ENCODE data around the gene RPA1.

The RPA1 gene

GRCh38 chr17:1933875-1934715 lies 104.3 kb downstream of the RPA1 start:
- ATAC-seq, result no peak
- H3K4me1 Mint-ChIP-seq, result no peaks in the 10 kb centered on the region
- no peaks in the 10 kb centered on the region for H3K27me3 Mint-ChIP-seq
- no peak for DNase-seq
- no peak overlapping the region for H3K4me3 Mint-ChIP-seq
- no peaks in the 10 kb centered on the region for H3K9me3 Mint-ChIP-seq
- H3K27ac Mint-ChIP-seq, result no peak overlapping the region

DNA sequence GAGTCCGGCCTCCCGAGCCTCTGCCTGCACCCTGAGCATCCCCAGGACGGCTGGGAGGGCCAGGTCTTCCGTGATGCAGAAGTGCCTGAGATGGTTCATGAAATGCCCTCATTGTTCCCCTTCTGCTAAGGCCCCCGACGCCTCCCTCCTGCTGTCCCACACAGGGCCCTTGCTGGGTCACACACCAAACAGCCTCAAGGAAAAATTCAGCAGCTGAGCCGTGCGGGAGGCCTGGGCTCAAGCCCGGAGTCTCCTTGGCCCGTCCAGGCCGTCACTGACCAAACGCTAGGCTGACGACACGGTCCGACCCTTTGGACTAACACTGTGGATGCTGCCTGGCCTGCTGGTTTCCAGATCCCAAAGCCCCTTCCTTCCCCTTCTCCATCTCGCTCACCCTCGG lies 105.1 kb downstream of the RPA1 start:
- Mint-ChIP-seq H3K9me3 (no peaks in the 10 kb centered on the region), H3K4me3 (no peak overlapping the region), H3K27ac (peak overlapping the region in 1 of 2 donors; percentile 55), H3K27me3 (no peaks in the 10 kb centered on the region), H3K4me1 (no peaks in the 10 kb centered on the region)
- DNase-seq (no peak), ATAC-seq (no peak)

DNA sequence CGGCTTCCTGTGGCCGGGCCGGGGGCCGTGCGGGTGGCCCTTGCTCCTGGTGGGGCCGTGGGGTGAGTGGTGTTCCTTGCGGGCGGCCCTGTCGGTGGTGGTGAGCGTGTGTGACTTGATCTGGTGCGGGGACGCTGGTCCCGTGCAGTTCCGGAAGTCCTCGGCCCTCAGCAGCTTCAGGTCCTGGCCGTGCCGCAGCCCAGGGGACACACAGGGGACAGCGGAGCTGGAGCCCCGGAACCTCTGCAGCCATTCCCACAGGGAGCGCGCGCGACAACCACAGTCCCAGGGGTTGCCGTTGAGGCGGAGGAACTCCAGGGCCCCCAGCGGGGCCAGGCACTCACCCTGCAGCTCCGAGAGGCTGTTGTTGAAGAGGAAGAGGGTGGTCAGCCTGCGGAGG lies 107.0 kb downstream of the RPA1 start:
- Mint-ChIP-seq H3K9me3 (no peaks in the 10 kb centered on the region), H3K27me3 (no peaks in the 10 kb centered on the region), H3K4me1 (no peaks in the 10 kb centered on the region), H3K27ac (no peak overlapping the region), H3K4me3 (no peak overlapping the region)
- no peak for DNase-seq
- ATAC-seq, result peak; percentile 7

DNA sequence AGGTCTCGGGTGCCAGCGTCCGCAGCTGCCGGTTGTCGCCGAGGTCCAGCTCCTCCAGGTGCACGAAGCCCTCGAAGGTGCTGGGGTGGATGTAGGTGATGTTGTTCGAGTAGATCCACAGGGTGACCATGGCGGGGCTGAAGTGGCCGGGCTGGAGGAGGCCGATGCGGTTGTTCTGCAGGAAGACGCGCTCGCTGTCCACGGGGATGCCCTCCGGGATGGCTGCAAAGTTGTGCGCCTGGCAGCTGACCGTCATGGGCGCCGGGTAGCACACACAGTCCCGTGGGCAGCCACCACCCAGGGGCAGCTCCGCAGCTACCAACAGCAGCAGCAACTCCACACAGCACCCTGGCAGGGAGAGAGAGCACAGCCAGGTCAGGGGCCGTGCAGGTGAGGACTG lies 107.7 kb downstream of the RPA1 start:
- Mint-ChIP-seq H3K4me3 (no peak overlapping the region), H3K27me3 (no peaks in the 10 kb centered on the region), H3K9me3 (no peaks in the 10 kb centered on the region), H3K27ac (no peak overlapping the region), H3K4me1 (no peaks in the 10 kb centered on the region)
- ATAC-seq (no peak), DNase-seq (no peak)

DNA sequence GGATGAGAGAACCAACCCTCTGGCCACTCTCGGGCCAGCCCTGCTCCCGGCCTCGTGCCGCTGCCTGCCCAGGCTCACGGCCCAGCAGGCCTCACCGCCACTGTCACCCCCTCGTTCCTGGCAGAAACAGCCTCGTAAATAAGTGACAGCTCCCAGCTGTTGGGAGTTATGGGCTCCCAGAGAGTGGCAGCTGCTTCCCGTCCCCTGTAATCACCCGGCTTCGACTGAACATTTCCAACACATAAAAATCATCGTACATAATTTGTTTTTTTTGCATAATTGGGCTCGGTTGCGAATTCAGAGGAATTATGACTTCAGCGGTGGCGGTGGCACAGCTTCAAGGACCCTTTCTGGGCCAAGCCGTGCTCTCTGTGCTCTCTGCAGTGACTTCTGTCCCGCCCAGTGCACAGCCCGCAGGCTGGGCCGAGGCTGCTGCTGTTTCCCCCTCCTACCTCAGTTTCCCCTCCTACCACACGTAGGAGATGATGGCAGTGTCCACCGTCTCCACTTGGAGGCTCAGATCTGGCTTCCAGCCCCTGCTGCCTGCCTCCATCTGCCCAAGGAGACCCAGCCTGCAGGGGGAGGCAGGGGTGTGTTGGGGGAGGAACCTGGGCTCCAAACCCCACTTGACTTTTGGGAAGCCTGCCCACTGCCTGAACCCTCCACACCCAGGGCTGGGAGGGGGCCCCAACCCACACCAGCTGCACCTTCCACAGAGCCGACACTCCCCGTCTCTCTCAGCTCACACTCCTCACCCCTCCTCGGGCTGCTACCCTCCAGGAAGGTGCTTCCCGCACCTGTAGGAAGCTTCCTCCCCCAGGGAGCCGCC lies 110.4 kb downstream of the RPA1 start:
- ATAC-seq (no peak), DNase-seq (no peak)
- Mint-ChIP-seq H3K9me3 (no peaks in the 10 kb centered on the region), H3K27ac (no peak overlapping the region), H3K4me1 (no peaks in the 10 kb centered on the region), H3K27me3 (no peaks in the 10 kb centered on the region), H3K4me3 (no peak overlapping the region)

GRCh38 chr17:1940810-1941185 lies 111.0 kb downstream of the RPA1 start:
- Mint-ChIP-seq H3K4me1 (no peaks in the 10 kb centered on the region), H3K4me3 (no peak overlapping the region)
- no peak for DNase-seq

GRCh38 chr17:1941272-1942065 lies 111.7 kb downstream of the RPA1 start:
- no peaks in the 10 kb centered on the region for H3K9me3 Mint-ChIP-seq
- ATAC-seq (peak; percentile 11), DNase-seq (no peak)
- no peaks in the 10 kb centered on the region for H3K27me3 Mint-ChIP-seq
- no peak overlapping the region for H3K27ac Mint-ChIP-seq
- H3K4me1 Mint-ChIP-seq, result no peaks in the 10 kb centered on the region
- no peak overlapping the region for H3K4me3 Mint-ChIP-seq

More at GRCh38 chr17:1940810-1941185, 111.0 kb downstream of the RPA1 start:
- H3K27ac Mint-ChIP-seq, result no peak overlapping the region
- H3K9me3 Mint-ChIP-seq, result no peaks in the 10 kb centered on the region
- H3K27me3 Mint-ChIP-seq, result no peaks in the 10 kb centered on the region
- no peak for ATAC-seq

GRCh38 chr17:1942066-1942365 lies 112.2 kb downstream of the RPA1 start:
- Mint-ChIP-seq H3K9me3 (no peaks in the 10 kb centered on the region), H3K27ac (peak overlapping the region in 1 of 2 donors; percentile 33), H3K4me1 (no peaks in the 10 kb centered on the region), H3K4me3 (no peak overlapping the region), H3K27me3 (no peaks in the 10 kb centered on the region)
- DNase-seq, result no peak
- ATAC-seq, result peak; percentile 33

GRCh38 chr17:1942666-1943435 lies 113.0 kb downstream of the RPA1 start:
- no peaks in the 10 kb centered on the region for H3K4me1 Mint-ChIP-seq
- no peaks in the 10 kb centered on the region for H3K9me3 Mint-ChIP-seq
- H3K27ac Mint-ChIP-seq, result no peak overlapping the region
- ATAC-seq (no peak), DNase-seq (no peak)
- H3K27me3 Mint-ChIP-seq, result no peaks in the 10 kb centered on the region
- no peak overlapping the region for H3K4me3 Mint-ChIP-seq

DNA sequence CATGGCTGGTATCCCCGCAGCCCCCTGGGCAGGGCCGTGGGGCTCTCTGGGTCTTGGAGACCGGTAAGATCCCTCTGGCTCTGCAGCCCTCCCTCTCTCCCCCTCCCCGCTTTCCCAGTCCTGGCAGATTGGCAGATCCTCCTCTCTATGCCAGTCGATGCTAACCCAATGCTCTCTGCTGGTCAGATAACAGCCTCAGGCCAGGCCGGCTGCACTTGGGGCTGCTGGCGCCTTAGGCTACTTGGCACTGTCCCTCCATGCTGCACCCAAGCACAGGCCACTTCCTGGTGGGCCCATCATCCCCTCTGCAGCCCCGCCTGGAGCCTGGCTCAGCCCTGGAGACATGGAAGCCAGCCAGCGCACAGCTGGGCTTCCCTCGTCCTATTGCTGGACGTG lies 113.6 kb downstream of the RPA1 start:
- Mint-ChIP-seq H3K9me3 (no peaks in the 10 kb centered on the region), H3K4me3 (no peak overlapping the region), H3K27me3 (no peaks in the 10 kb centered on the region), H3K4me1 (no peaks in the 10 kb centered on the region), H3K27ac (no peak overlapping the region)
- DNase-seq (no peak), ATAC-seq (no peak)

DNA sequence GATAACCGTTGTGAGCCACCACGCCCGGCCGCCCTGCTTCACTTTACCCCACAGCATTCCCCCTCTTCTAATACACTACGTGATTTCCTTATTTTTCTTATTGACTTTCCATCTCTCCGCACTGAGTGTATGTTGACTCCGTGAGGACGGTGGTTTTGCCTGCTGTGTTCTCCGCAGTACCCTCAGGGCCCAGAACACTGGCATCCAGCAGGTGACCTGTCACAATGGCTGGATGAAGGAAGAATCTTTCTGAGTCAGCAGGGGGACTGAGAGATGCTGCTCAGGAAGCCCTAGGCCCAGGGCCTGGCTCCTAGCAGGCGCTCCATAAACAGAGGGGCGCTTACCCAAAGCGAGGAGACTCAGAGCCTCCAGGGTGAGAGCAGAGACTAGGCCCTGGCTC lies 115.8 kb downstream of the RPA1 start:
- Mint-ChIP-seq H3K9me3 (no peaks in the 10 kb centered on the region), H3K4me3 (no peak overlapping the region), H3K4me1 (no peaks in the 10 kb centered on the region), H3K27ac (no peak overlapping the region), H3K27me3 (no peaks in the 10 kb centered on the region)
- ATAC-seq (no peak), DNase-seq (no peak)

- Mint-ChIP-seq H3K4me3 (no peak overlapping the region), H3K27me3 (no peaks in the 10 kb centered on the region), H3K27ac (peak overlapping the region in 1 of 2 donors; percentile 5), H3K4me1 (no peaks in the 10 kb centered on the region), H3K9me3 (no peaks in the 10 kb centered on the region)
- no peak for DNase-seq
- ATAC-seq, result no peak
These were observed 116.5 kb downstream of the RPA1 start for GRCh38 chr17:1946021-1946932.

- ATAC-seq, result no peak
- no peak overlapping the region for H3K4me3 Mint-ChIP-seq
- H3K27me3 Mint-ChIP-seq, result no peaks in the 10 kb centered on the region
- no peak overlapping the region for H3K27ac Mint-ChIP-seq
- no peak for DNase-seq
- H3K9me3 Mint-ChIP-seq, result no peaks in the 10 kb centered on the region
- H3K4me1 Mint-ChIP-seq, result no peaks in the 10 kb centered on the region
These were observed 117.5 kb downstream of the RPA1 start for GRCh38 chr17:1947229-1947742.

- Mint-ChIP-seq H3K4me3 (no peak overlapping the region), H3K27me3 (no peaks in the 10 kb centered on the region), H3K4me1 (no peaks in the 10 kb centered on the region), H3K27ac (no peak overlapping the region), H3K9me3 (no peaks in the 10 kb centered on the region)
- DNase-seq, result no peak
- no peak for ATAC-seq
These were observed 118.1 kb downstream of the RPA1 start for GRCh38 chr17:1947743-1948516.
